Measurements from ENCODE around the gene ASIC4.

ASIC4 gene

GRCh38 chr2:219533930-219534661, 19.8 kb downstream of the ASIC4 start:
- no peak overlapping the region for H3K4me3 ChIP-seq (ENCODE audit: control insufficient read depth in 1 of 7, extremely low read depth in 1 of 7, insufficient read depth in 4 of 7, low read depth in 2 of 7, low read length in 6 of 7)
- no peak overlapping the region for H3K27ac ChIP-seq (ENCODE audit: insufficient read depth in 1 of 2, low read depth in 1 of 2, low read length in 2 of 2, poor library complexity in 1 of 2, severe bottlenecking in 2 of 2)
- no peaks in the 10 kb centered on the region for H3K36me3 ChIP-seq (ENCODE audit: control insufficient read depth in 4 of 4, insufficient read depth in 4 of 4, low read length in 3 of 4)
- H3K4me1 ChIP-seq (ENCODE audit: control extremely low read depth in 1 of 4, control insufficient read depth in 4 of 4, insufficient read depth in 4 of 4, low read length in 3 of 4) = peaks cover 0 to 3% (median 0%) of the 10 kb centered on the region in 4 experiments
- ChIA-PET POLR2A (no interaction called here), CTCF (interaction anchor here (1.2 to 43.1 kb wide), 2 partner anchors 7 to 42 kb away, joined by 4 to 1724 read pairs; partner anchors contain the start of genes ASIC4 and GMPPA)
- H3K27me3 ChIP-seq (replicated peaks in 2 of 5; ENCODE audit: control insufficient read depth in 4 of 5, insufficient read depth in 5 of 5, low read length in 4 of 5) = peaks cover under 1 to 33% (median 29%) of the 10 kb centered on the region in 5 experiments
- no peak for DNase-seq
- 96% methylated on average over 2 of the region's 6 CpGs for WGBS (ENCODE audit: insufficient coverage)
- no peaks in the 10 kb centered on the region for H3K9me3 ChIP-seq (ENCODE audit: control extremely low read depth in 1 of 5, control insufficient read depth in 4 of 5, insufficient read depth in 2 of 5, low read depth in 1 of 5, low read length in 4 of 5)

DNA sequence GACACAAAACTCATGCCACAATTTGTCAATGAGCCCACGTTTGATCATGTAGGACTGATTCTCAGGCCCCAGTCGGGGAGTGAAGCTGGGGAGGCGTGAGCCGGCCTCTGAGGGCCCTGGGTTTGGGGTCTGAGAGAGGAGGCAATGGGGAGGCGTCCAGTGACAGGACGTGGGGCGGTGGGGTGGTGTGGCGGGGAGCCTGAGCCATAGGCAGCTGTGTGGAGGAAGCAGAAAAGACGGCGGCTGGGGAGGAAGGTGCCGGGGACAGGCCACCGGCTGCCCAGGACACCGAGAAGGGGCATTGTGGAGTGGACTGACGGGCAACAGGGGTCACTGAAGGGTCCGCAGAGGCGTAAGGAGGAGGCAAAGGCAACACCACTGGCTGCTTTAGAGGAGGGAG, 22.1 kb downstream of the ASIC4 start:
- no peak overlapping the region for H3K27ac ChIP-seq (ENCODE audit: insufficient read depth in 1 of 2, low read depth in 1 of 2, low read length in 2 of 2, poor library complexity in 1 of 2, severe bottlenecking in 2 of 2)
- ChIA-PET CTCF (interaction anchor here (7.1 to 43.1 kb wide), 4 partner anchors 9 to 107 kb away, joined by 81 to 1724 read pairs (median 121); partner anchors contain the start of genes ASIC4 and GMPPA), POLR2A (no interaction called here)
- WGBS (ENCODE audit: insufficient coverage) = 89% methylated on average over 14 of the region's 16 CpGs
- H3K9me3 ChIP-seq (ENCODE audit: control extremely low read depth in 1 of 5, control insufficient read depth in 4 of 5, insufficient read depth in 2 of 5, low read depth in 1 of 5, low read length in 4 of 5) = no peaks in the 10 kb centered on the region
- no peak overlapping the region for H3K4me3 ChIP-seq (ENCODE audit: control insufficient read depth in 1 of 7, extremely low read depth in 1 of 7, insufficient read depth in 4 of 7, low read depth in 2 of 7, low read length in 6 of 7)
- H3K27me3 ChIP-seq (replicated peaks in 2 of 5; ENCODE audit: control insufficient read depth in 4 of 5, insufficient read depth in 5 of 5, low read length in 4 of 5) = peaks cover 0 to 16% (median 12%) of the 10 kb centered on the region in 5 experiments
- no peak for DNase-seq
- H3K36me3 ChIP-seq (ENCODE audit: control insufficient read depth in 4 of 4, insufficient read depth in 4 of 4, low read length in 3 of 4) = no peaks in the 10 kb centered on the region
- no peaks in the 10 kb centered on the region for H3K4me1 ChIP-seq (ENCODE audit: control extremely low read depth in 1 of 4, control insufficient read depth in 4 of 4, insufficient read depth in 4 of 4, low read length in 3 of 4)

DNA sequence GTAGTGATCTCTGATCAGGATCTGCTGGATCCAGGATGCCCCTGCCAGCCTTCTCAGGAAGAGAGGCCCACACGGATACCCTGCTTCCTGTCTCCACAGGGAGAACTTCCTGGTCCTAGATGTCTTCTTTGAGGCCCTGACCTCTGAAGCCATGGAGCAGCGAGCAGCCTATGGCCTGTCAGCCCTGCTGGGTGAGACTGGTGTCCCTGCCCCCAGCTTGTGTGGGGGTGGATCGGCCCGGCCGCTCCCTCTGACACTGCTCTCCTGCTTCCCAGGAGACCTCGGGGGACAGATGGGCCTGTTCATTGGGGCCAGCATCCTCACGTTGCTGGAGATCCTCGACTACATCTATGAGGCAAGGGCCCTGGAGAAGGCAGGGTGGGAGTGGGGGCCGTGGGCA, 22.7 kb downstream of the ASIC4 start:
- 88% methylated on average over 6 of the region's 9 CpGs for WGBS (ENCODE audit: insufficient coverage)
- no peak for DNase-seq
- peaks cover 0 to 5% (median 4%) of the 10 kb centered on the region in 4 experiments for H3K4me1 ChIP-seq (ENCODE audit: control extremely low read depth in 1 of 4, control insufficient read depth in 4 of 4, insufficient read depth in 4 of 4, low read length in 3 of 4)
- no peak overlapping the region for H3K27ac ChIP-seq (ENCODE audit: insufficient read depth in 1 of 2, low read depth in 1 of 2, low read length in 2 of 2, poor library complexity in 1 of 2, severe bottlenecking in 2 of 2)
- H3K36me3 ChIP-seq (ENCODE audit: control insufficient read depth in 4 of 4, insufficient read depth in 4 of 4, low read length in 3 of 4) = no peaks in the 10 kb centered on the region
- H3K9me3 ChIP-seq (ENCODE audit: control extremely low read depth in 1 of 5, control insufficient read depth in 4 of 5, insufficient read depth in 2 of 5, low read depth in 1 of 5, low read length in 4 of 5) = no peaks in the 10 kb centered on the region
- ChIA-PET POLR2A (no interaction called here), CTCF (interaction anchor here (1.0 to 43.1 kb wide), 5 partner anchors 9 to 151 kb away, joined by 4 to 1724 read pairs (median 117); partner anchors contain the start of genes ASIC4 and GMPPA)
- no peak overlapping the region for H3K4me3 ChIP-seq (ENCODE audit: control insufficient read depth in 1 of 7, extremely low read depth in 1 of 7, insufficient read depth in 4 of 7, low read depth in 2 of 7, low read length in 6 of 7)
- peaks cover 0 to 14% (median 9%) of the 10 kb centered on the region in 5 experiments for H3K27me3 ChIP-seq (replicated peaks in 2 of 5; ENCODE audit: control insufficient read depth in 4 of 5, insufficient read depth in 5 of 5, low read length in 4 of 5)

DNA sequence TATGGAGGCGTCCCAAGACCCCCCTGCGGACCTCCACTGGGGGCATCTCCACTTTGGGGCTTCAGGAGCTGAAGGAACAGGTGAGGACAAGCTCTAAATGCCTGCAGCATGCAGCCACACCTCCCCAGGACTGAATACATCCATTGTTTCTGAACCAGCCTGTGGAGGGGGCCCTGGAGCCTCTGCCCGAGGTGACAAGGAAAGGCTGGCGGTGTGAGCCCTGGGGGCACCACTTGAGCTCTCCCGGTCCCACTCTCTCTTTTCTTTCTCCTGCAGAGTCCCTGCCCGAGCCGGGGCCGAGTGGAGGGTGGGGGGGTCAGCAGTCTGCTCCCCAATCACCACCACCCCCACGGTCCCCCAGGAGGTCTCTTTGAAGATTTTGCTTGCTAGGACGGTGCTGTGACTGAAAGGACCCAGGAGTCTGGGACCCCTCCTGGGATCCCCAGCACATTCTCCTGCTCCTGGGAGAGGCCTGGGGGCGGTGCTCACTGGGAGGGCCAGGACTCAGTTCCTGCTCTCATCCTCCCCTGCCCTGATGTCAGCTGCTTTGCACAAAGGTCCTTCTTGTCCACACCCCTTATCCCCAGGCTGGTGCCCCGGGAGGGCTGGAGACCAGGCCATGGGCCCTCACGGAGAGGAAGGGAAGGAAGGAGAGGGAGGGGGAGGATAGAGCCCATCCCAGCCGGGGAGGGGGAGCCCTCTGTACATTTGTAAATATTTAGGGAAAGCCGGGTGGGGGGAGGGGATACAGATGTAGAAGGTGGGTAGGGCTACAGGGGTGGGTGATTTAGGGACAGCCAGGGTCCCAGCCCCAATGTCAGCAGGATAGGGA, 23.6 kb downstream of the ASIC4 start:
- Histone ChIP-seq H3K27ac (ENCODE audit: insufficient read depth in 1 of 2, low read depth in 1 of 2, low read length in 2 of 2, poor library complexity in 1 of 2, severe bottlenecking in 2 of 2) (no peak overlapping the region), H3K36me3 (ENCODE audit: control insufficient read depth in 4 of 4, insufficient read depth in 4 of 4, low read length in 3 of 4) (no peaks in the 10 kb centered on the region), H3K4me3 (ENCODE audit: control insufficient read depth in 1 of 7, extremely low read depth in 1 of 7, insufficient read depth in 4 of 7, low read depth in 2 of 7, low read length in 6 of 7) (no peak overlapping the region), H3K9me3 (ENCODE audit: control extremely low read depth in 1 of 5, control insufficient read depth in 4 of 5, insufficient read depth in 2 of 5, low read depth in 1 of 5, low read length in 4 of 5) (no peaks in the 10 kb centered on the region), H3K4me1 (ENCODE audit: control extremely low read depth in 1 of 4, control insufficient read depth in 4 of 4, insufficient read depth in 4 of 4, low read length in 3 of 4) (peaks cover 0 to 14% (median 9%) of the 10 kb centered on the region in 4 experiments), H3K27me3 (replicated peaks in 2 of 5; ENCODE audit: control insufficient read depth in 4 of 5, insufficient read depth in 5 of 5, low read length in 4 of 5) (peaks cover 0 to 16% (median 10%) of the 10 kb centered on the region in 5 experiments)
- DNase-seq = no peak
- POLR2A ChIA-PET = no interaction called here
- 80% methylated on average over 7 of the region's 15 CpGs for WGBS (ENCODE audit: insufficient coverage)
- CTCF ChIA-PET = interaction anchor here (1.0 to 43.1 kb wide), 5 partner anchors 10 to 150 kb away, joined by 4 to 1724 read pairs (median 117); partner anchors contain the start of genes ASIC4 and GMPPA

DNA sequence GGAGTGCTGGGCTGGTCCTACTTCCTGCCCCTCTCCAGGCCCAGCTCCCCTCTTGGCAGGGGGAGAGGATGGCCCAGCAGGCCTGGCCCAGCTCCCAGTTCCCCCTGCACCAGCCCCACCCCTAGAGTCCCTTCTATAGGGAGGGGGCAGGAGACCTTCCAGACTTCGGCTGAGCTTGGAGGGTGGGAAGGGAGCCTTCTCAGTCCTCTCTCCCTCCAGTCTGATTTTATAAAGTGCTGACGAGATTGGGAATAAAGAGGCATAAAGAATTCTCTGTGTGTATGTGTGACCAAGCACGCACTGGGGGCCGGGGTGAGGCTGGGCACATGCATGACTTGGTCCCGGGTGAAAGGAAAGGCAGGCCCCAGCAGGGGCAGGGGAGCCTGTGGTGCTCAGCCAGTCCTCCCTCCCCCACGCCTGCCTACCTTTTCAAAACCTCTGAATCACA, 24.2 kb downstream of the ASIC4 start:
- WGBS (ENCODE audit: insufficient coverage) = 87% methylated on average over 3 of the region's 6 CpGs
- peaks cover 0 to 20% (median 15%) of the 10 kb centered on the region in 4 experiments for H3K4me1 ChIP-seq (ENCODE audit: control extremely low read depth in 1 of 4, control insufficient read depth in 4 of 4, insufficient read depth in 4 of 4, low read length in 3 of 4)
- H3K27ac ChIP-seq (ENCODE audit: insufficient read depth in 1 of 2, low read depth in 1 of 2, low read length in 2 of 2, poor library complexity in 1 of 2, severe bottlenecking in 2 of 2) = no peak overlapping the region
- no peak for DNase-seq
- POLR2A ChIA-PET = no interaction called here
- H3K27me3 ChIP-seq (replicated peaks in 2 of 5; ENCODE audit: control insufficient read depth in 4 of 5, insufficient read depth in 5 of 5, low read length in 4 of 5) = peaks cover 0 to 14% (median 12%) of the 10 kb centered on the region in 5 experiments
- no peaks in the 10 kb centered on the region for H3K36me3 ChIP-seq (ENCODE audit: control insufficient read depth in 4 of 4, insufficient read depth in 4 of 4, low read length in 3 of 4)
- CTCF ChIA-PET = interaction anchor here (1.5 to 43.1 kb wide), 7 partner anchors 11 to 151 kb away, joined by 3 to 1724 read pairs (median 81); partner anchors contain the start of genes ASIC4 and GMPPA
- H3K9me3 ChIP-seq (ENCODE audit: control extremely low read depth in 1 of 5, control insufficient read depth in 4 of 5, insufficient read depth in 2 of 5, low read depth in 1 of 5, low read length in 4 of 5) = no peaks in the 10 kb centered on the region
- no peak overlapping the region for H3K4me3 ChIP-seq (ENCODE audit: control insufficient read depth in 1 of 7, extremely low read depth in 1 of 7, insufficient read depth in 4 of 7, low read depth in 2 of 7, low read length in 6 of 7)

- Histone ChIP-seq H3K27me3 (replicated peaks in 2 of 5; ENCODE audit: control insufficient read depth in 4 of 5, insufficient read depth in 5 of 5, low read length in 4 of 5) (peaks cover 0 to 15% (median 14%) of the 10 kb centered on the region in 5 experiments), H3K36me3 (ENCODE audit: control insufficient read depth in 4 of 4, insufficient read depth in 4 of 4, low read length in 3 of 4) (no peaks in the 10 kb centered on the region), H3K27ac (ENCODE audit: insufficient read depth in 1 of 2, low read depth in 1 of 2, low read length in 2 of 2, poor library complexity in 1 of 2, severe bottlenecking in 2 of 2) (no peak overlapping the region), H3K4me1 (ENCODE audit: control extremely low read depth in 1 of 4, control insufficient read depth in 4 of 4, insufficient read depth in 4 of 4, low read length in 3 of 4) (peaks cover 0 to 24% (median 20%) of the 10 kb centered on the region in 4 experiments), H3K4me3 (ENCODE audit: control insufficient read depth in 1 of 7, extremely low read depth in 1 of 7, insufficient read depth in 4 of 7, low read depth in 2 of 7, low read length in 6 of 7) (no peak overlapping the region), H3K9me3 (ENCODE audit: control extremely low read depth in 1 of 5, control insufficient read depth in 4 of 5, insufficient read depth in 2 of 5, low read depth in 1 of 5, low read length in 4 of 5) (no peaks in the 10 kb centered on the region)
- ChIA-PET POLR2A (no interaction called here), CTCF (interaction anchor here (0.6 to 43.1 kb wide), 9 partner anchors 12 to 151 kb away, joined by 3 to 1724 read pairs (median 37); partner anchors contain the start of genes ASIC4 and GMPPA)
- no peak for DNase-seq
- WGBS (ENCODE audit: insufficient coverage) = 98% methylated on average over 27 of the region's 32 CpGs
Measured at GRCh38 chr2:219538956-219539788, 24.9 kb downstream of the ASIC4 start.
